OCI-LY1 (cell line): ENCODE results near the gene ICAM2.

Experiments
- H2AFZ ChIP-seq: fragments of 200-600 bp; sonication (generic), shearing (Covaris generic); 2 replicates; pipeline ENCODE4 v1.6.0; 2014; ENCODE audit warnings: antibody characterized with exemption, mild to moderate bottlenecking, low read length
- H3F3A ChIP-seq: fragments of 200-600 bp; sonication (generic), shearing (Covaris generic); 2 replicates; pipeline ENCODE4 v1.6.0; 2014; ENCODE audit warnings: mild to moderate bottlenecking, antibody characterized with exemption, low read length, moderate library complexity; ENCODE audit not compliant: insufficient read depth
- H3K27ac ChIP-seq: fragments of 200-600 bp; sonication (generic); 2 replicates; pipeline ENCODE4 v1.5.1; 2014; ENCODE audit warnings: low read length, mixed run types, mild to moderate bottlenecking, low read depth; ENCODE audit not compliant: poor library complexity, severe bottlenecking
- H3K27me3 ChIP-seq: fragments of 200-600 bp; sonication (generic); 2 replicates; pipeline ENCODE4 v1.6.0; 2014; ENCODE audit warnings: antibody characterized with exemption, mild to moderate bottlenecking, low read length, moderate library complexity; ENCODE audit not compliant: insufficient read depth
- H3K36me3 ChIP-seq: fragments of 200-600 bp; sonication (generic); 2 replicates; pipeline ENCODE4 v1.6.1; 2014; ENCODE audit warnings: mild to moderate bottlenecking, antibody characterized with exemption, low read length, moderate library complexity, mixed read lengths; ENCODE audit not compliant: insufficient read depth
- H3K4me1 ChIP-seq: fragments of 200-600 bp; sonication (generic); 2 replicates; pipeline ENCODE4 v1.5.1; 2014; ENCODE audit warnings: mild to moderate bottlenecking, low read length, moderate library complexity; ENCODE audit not compliant: insufficient read depth, severe bottlenecking
- H3K4me2 ChIP-seq: fragments of 200-600 bp; sonication (generic), shearing (Covaris generic); 2 replicates; pipeline ENCODE4 v1.6.1; 2014; ENCODE audit warnings: low read length
- H3K4me3 ChIP-seq: fragments of 200-600 bp; sonication (generic); 2 replicates; pipeline ENCODE4 v1.5.1; 2014; ENCODE audit warnings: low read length, low read depth, mild to moderate bottlenecking, mixed read lengths; ENCODE audit not compliant: poor library complexity, severe bottlenecking
- H3K79me2 ChIP-seq: fragments of 200-600 bp; shearing (Covaris generic); 2 replicates; pipeline ENCODE4 v1.6.1; 2016; ENCODE audit warnings: mixed run types, low read length, mixed read lengths; ENCODE audit not compliant: insufficient read depth
- H3K9ac ChIP-seq: fragments of 200-600 bp; sonication (generic), shearing (Covaris generic); 2 replicates; pipeline ENCODE4 v1.6.1; 2014; ENCODE audit warnings: mild to moderate bottlenecking, low read length, mixed read lengths
- H3K9me2 ChIP-seq: fragments of 200-600 bp; sonication (generic), shearing (Covaris generic); 2 replicates; pipeline ENCODE4 v1.6.1; 2014; ENCODE audit warnings: low read depth, mild to moderate bottlenecking, low read length, mixed read lengths
- H3K9me3 ChIP-seq: fragments of 200-600 bp; shearing (Covaris generic); 2 replicates; pipeline ENCODE4 v1.6.1; 2014; ENCODE audit warnings: low read length, mixed read lengths
- H4K20me1 ChIP-seq: fragments of 200-600 bp; sonication (generic), shearing (Covaris generic); 2 replicates; pipeline ENCODE4 v1.6.0; 2016; ENCODE audit warnings: mild to moderate bottlenecking, low read length; ENCODE audit not compliant: insufficient read depth
- EZH2 ChIP-seq: fragments of 200-600 bp; sonication (generic), shearing (Covaris generic); IDR thresholded peaks from 2 replicates; pipeline ENCODE4 v1.8.0; 2017; ENCODE audit warnings: borderline replicate concordance, mixed run types, mild to moderate bottlenecking, antibody characterized with exemption, low read length, moderate library complexity, mixed read lengths
- TF ChIP-seq, protein P1 (sequence below): fragments of 200-600 bp; sonication (generic), shearing (Covaris generic); IDR thresholded peaks from 2 replicates; pipeline ENCODE4 v1.5.1; 2017; ENCODE audit warnings: mild to moderate bottlenecking, antibody characterized with exemption, low read length, moderate library complexity, mixed read lengths

Gene ICAM2

DNA sequence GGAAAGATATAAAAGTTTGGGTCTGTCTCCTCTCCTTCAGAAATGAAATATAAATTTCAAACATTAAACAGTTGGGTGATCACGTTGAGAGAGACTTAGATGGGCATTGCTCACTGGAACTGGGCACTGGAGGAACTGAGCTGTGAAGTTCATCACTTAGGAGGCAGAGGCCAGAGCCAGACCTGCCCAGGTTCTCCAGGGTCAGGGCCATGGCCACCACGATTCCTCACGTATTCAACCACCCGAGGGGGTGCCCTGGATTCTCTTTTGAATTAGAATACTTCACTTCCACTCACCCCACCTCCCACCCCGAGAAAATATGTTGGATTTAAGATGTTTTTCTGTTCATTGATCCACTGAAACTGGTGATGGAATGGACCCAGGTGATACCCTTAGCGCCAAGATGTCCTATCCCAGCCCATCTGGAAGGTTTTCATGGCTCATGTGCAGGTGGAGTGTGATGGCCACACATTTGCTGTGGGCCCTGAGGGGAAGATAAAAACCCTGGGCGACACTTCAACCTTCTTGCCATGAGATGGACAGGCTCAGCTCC is 16.1 kb downstream of the ICAM2 start:
- H3K79me2 ChIP-seq = no peaks in the 10 kb centered on the region
- H3K27ac ChIP-seq = no peak overlapping the region
- peaks cover 47% of the 10 kb centered on the region for H3K36me3 ChIP-seq
- H3K4me3 ChIP-seq = no peak overlapping the region
- no peaks in the 10 kb centered on the region for H3K9me3 ChIP-seq
- H3K9me2 ChIP-seq = no peaks in the 10 kb centered on the region
- TF ChIP-seq EZH2 = no peak
- TF ChIP-seq, protein P1, sequence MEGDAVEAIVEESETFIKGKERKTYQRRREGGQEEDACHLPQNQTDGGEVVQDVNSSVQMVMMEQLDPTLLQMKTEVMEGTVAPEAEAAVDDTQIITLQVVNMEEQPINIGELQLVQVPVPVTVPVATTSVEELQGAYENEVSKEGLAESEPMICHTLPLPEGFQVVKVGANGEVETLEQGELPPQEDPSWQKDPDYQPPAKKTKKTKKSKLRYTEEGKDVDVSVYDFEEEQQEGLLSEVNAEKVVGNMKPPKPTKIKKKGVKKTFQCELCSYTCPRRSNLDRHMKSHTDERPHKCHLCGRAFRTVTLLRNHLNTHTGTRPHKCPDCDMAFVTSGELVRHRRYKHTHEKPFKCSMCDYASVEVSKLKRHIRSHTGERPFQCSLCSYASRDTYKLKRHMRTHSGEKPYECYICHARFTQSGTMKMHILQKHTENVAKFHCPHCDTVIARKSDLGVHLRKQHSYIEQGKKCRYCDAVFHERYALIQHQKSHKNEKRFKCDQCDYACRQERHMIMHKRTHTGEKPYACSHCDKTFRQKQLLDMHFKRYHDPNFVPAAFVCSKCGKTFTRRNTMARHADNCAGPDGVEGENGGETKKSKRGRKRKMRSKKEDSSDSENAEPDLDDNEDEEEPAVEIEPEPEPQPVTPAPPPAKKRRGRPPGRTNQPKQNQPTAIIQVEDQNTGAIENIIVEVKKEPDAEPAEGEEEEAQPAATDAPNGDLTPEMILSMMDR = no peak
- no peaks in the 10 kb centered on the region for H4K20me1 ChIP-seq
- peaks cover 19% of the 10 kb centered on the region for H3K4me1 ChIP-seq
- no peaks in the 10 kb centered on the region for H3F3A ChIP-seq
- no peak overlapping the region for H3K9ac ChIP-seq
- H3K4me2 ChIP-seq = no peak overlapping the region
- peaks cover 8% of the 10 kb centered on the region for H3K27me3 ChIP-seq
- no peak overlapping the region for H2AFZ ChIP-seq

DNA sequence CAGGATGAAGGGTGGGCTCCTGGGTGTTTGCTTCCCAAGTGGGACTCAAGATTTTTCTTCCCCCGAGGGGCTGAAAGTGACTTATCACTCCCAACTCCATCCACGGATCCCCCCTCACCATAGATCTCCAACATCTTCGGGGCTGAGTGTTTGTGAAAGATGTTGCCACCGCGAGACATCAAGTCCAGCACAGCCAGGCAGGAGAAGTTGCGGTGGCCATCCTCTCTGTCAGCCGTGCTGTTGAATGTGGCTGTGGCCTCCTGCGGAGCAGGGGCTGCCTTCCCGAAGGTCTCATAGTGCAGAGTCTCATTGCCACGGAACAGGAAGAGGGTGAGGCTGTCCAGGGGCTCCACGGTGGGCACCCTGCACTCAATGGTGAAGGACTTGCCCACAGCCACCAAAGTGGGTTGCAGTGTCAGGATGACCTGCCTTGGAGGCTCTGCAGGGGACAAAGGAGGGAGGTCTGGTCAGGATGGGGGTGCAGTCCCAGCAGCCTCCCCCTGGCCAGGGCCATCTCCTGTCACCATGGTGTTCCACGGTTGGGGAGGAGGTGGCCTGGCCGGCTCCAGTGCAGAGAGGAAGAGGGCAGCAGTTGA is 16.8 kb downstream of the ICAM2 start:
- Histone ChIP-seq H3K4me3 (no peak overlapping the region), H3K4me2 (no peak overlapping the region), H3K9me2 (no peaks in the 10 kb centered on the region), H3K9me3 (no peaks in the 10 kb centered on the region), H3K9ac (no peak overlapping the region), H3K27me3 (peaks cover 8% of the 10 kb centered on the region), H3K4me1 (peaks cover 25% of the 10 kb centered on the region), H3K36me3 (peaks cover 43% of the 10 kb centered on the region), H4K20me1 (no peaks in the 10 kb centered on the region), H3F3A (no peaks in the 10 kb centered on the region), H3K27ac (no peak overlapping the region), H2AFZ (no peak overlapping the region), H3K79me2 (no peaks in the 10 kb centered on the region)
- TF ChIP-seq, protein P1 = no peak
- TF ChIP-seq EZH2 = no peak

DNA sequence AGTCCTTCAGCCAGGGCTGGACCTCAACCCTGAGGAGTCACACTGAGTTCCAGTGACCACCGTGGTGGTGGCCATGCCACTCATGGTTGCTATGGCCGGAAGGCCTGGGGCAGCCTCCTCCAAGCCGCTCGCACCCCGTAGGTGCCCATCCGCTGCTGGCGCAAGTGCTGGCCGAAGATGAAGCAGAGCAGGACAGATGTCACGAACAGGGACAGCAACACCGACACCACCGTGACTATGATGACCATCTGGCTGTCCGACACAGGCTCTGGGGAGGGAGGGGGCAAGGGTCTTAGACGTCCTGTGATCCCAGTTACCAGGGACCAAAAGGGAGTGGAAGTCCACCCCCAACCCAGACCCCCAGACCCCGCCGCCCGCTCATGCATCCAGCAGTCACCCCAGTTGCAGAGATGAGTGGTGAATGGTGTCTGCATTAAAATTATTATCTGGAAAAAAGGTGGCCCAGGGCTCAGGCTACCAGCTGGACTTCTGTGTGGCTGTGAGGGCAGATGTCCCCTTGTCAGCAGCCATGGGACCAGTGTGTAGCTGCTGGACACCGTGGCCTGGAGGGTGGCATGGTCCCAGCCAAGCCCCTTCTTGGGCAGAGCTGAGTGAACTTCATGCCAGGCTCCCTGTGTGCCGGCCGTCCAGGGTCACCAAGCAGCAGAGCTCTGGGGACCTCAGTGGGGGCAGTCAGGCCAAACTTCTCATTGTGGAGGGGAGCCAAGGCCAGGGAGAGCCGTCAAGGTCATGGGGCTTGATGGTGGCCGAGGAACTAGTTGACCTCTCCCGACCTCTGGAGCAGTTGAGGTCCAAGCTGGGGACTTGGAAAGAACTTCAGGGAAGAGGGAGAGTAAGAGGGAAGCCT is 17.5 kb downstream of the ICAM2 start:
- Histone ChIP-seq H3K9me2 (no peaks in the 10 kb centered on the region), H3K9me3 (no peaks in the 10 kb centered on the region), H3K4me2 (no peak overlapping the region), H3K79me2 (no peaks in the 10 kb centered on the region), H3F3A (no peaks in the 10 kb centered on the region), H4K20me1 (no peaks in the 10 kb centered on the region), H3K27ac (no peak overlapping the region), H3K27me3 (peaks cover 8% of the 10 kb centered on the region), H2AFZ (no peak overlapping the region), H3K4me1 (peaks cover 30% of the 10 kb centered on the region), H3K36me3 (peaks cover 43% of the 10 kb centered on the region), H3K9ac (no peak overlapping the region), H3K4me3 (no peak overlapping the region)
- no peak for TF ChIP-seq EZH2
- TF ChIP-seq, protein P1 = no peak
